Upper lobe of left lung (tissue), 4 donors: ENCODE results near the gene TTLL6.

ENCODE experiments used
- CTCF ChIP-seq, 6 experiments: fragments of 450-650 bp in 4 of 6; fragments of 200-600 bp in 2 of 6; sonication (generic) in 2 of 6; IDR thresholded peaks; one replicate each; pipeline ENCODE4 v1.5.1; 2016 to 2019; ENCODE audit warnings: antibody characterized with exemption in 6 of 6
- EP300 ChIP-seq, 4 donors: sonication (generic); formaldehyde crosslinking; IDR thresholded peaks; one replicate each; pipeline ENCODE4 v1.5.1; 2017; ENCODE audit warnings: antibody characterized with exemption in 4 of 4, control low read depth in 2 of 4
- POLR2A ChIP-seq, 4 donors: fragments of 450-650 bp; IDR thresholded peaks; one replicate each; pipeline ENCODE4 v1.5.1; 2016 to 2017; ENCODE audit warnings: antibody characterized with exemption in 4 of 4, mild to moderate bottlenecking in 2 of 4
- POLR2AphosphoS5 ChIP-seq, 2 donors: sonication (generic); formaldehyde crosslinking; IDR thresholded peaks; one replicate each; pipeline ENCODE4 v1.5.1; 2017; ENCODE audit warnings: antibody characterized with exemption in 2 of 2

- TF ChIP-seq CTCF (IDR thresholded peaks at IDR 0.05) (no peak), EP300 (IDR thresholded peaks at IDR 0.05) (no peak), POLR2AphosphoS5 (IDR thresholded peaks at IDR 0.05) (no peak), POLR2A (IDR thresholded peaks at IDR 0.05) (no peak)
These were observed 83.2 kb downstream of the TTLL6 start for GRCh38 chr17:48733632-48734328.
